Measurements from ENCODE around the gene RPRD2.
A peak's percentile ranks its signal among the peaks of the same experiment; 100 is the strongest.
"Not testable (repeated sequence)": the region's sequence is repeated elsewhere in the genome, so short reads cannot be mapped to it uniquely, and the experiment has no call there.

The RPRD2 gene

DNA sequence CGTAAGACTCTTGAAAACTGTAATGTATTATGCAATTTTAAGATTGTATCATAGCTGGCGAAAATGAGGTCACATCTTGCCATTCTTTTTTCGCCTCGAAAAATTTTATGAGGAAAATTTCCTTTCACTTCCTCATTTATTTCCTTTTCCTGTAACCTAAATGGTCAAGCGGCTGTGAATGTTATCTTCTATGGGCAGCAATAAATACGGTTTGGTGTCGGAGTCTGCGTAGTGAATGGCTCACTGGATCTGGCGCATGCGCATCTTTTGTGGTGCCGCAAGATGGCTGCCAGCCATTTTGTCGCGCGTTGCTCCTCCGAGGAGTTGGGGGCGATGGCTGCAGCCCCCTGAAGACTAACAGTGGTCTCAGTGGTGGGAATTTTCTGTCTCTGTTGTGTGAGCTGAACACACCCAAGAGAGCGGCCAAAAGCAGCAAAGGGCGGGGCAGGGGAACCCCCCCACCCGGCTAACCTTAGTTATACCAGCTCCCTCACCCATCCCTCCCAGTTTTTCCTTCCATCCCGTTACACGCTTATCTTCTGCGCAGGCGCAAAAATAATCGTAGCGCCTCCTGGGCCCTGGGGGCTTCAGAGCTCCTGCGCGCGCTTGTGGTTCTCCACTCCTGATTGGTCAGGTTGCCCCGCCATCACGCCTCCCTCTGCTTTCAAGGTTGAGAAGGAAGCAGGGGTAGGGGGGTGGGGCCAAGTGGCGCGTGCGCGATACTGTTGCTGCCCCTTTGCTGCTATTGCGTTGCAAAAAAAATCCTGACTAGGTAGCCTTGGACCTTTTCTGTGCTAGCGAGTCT, at the start of gene RPRD2:
TSS of gene RPRD2 (plus strand) at position 722 of the 805 bp plus-strand sequence. CDS start 568 bp downstream, outside the sequence.
- DNase-seq = peak; percentile 97

DNA sequence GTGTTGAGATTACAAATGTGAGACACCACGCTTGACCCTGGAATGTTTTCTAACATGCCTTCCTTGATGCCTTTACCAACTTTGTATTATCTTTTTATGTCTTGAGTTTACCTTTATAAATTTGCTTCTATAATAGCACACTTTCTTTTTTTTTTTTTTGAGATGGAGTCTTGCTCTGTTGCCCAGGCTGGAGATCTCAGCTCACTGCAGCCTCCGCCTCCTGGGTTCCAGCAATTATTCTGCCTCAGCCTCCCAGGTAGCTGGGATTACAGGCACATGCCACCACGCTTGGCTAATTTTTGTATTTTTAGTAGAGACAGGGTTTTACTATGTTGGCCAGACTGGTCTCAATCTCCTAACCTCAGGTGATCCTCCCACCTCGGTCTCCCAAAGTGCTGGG, 49.3 kb upstream of the RPRD2 start:
- not testable (repeated sequence) for DNase-seq

- DNase-seq = peak; percentile 6
These were observed 43.3 kb upstream of the RPRD2 start for GRCh38 chr1:150320667-150320978.

GRCh38 chr1:150321826-150322166, 42.2 kb upstream of the RPRD2 start:
- no peak for DNase-seq

GRCh38 chr1:150322310-150322709, 41.6 kb upstream of the RPRD2 start:
- DNase-seq = no peak

GRCh38 chr1:150332651-150333290, 31.2 kb upstream of the RPRD2 start:
- no peak for DNase-seq

DNA sequence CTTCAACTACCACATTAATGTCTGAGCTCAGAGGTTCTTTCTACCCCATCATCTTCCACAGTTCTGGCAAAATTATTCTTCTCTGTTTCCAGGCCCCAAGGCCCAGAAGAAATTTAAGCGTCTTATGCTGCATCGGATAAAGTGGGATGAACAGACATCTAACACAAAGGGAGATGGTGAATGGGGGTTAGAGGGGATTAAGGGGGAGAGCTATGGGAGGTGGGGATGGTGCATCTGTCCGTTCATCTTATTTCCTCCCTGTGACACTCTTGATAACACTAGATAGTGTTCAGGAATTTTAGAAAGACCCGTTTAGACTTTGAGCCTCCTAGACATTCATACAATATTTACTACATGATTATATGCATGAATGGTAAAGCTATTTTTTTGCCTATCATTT, 17.6 kb upstream of the RPRD2 start:
- no peak for DNase-seq

- no peak for DNase-seq
These were observed 11.1 kb upstream of the RPRD2 start for GRCh38 chr1:150352866-150353265.

- peak; percentile 44 for DNase-seq
These were observed 1.1 kb upstream of the RPRD2 start for GRCh38 chr1:150362721-150363425.

DNA sequence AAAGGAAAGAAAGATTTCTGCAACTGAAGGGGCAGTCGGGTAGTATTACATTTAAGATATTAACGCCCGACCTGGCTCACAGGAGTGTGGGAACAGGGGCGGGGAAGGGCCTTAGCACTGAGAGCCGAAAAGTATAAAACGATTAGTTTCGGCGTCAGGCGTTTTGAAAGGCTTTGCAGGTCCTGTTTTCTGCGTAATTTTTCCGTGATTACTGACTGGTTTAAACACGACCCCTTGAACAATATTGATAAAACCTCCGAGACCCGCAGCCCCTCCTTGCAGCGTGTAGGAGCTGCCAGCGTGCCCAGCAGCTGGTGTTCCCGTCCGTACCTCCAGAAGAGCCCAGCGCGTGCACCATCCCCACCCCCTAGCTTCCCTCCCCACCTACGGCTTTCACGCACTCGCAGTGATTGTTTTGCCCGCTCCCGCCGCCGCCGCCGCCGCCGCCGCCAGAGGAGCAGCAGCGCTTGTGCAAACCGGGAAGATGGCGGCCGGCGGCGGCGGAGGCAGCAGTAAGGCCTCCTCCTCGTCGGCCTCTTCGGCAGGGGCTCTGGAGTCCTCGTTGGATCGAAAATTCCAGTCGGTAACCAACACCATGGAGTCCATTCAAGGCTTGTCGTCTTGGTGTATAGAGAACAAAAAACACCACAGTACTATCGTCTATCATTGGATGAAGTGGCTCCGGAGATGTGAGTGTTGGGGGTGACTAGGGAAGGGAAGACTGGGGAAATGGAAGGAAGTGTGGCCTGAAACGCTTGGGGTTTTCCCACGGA, 470 bp downstream of the RPRD2 start:
- peak; percentile 80 for DNase-seq

GRCh38 chr1:150365941-150366340, 2.0 kb downstream of the RPRD2 start:
- DNase-seq = no peak

- no peak for DNase-seq
These were observed 2.7 kb downstream of the RPRD2 start for GRCh38 chr1:150366416-150367296.

DNA sequence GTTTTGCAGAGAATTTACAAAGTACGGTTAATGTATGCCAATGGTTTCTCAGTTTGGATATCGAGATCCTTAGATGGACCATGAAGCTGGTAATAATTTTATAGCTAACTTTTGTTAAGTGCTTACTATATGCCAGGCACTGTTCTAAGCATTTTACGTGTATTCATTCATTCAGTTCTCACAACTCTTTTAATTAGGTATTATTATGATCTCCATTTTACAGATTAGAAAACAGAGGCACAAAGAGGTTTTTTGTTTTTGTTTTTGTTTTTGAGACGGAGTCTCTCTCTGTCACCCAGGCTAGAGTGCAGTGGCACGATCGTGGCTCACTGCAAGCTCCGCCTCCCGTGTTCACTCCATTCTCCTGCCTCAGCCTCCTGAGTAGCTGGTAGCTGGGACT, 7.2 kb downstream of the RPRD2 start:
- DNase-seq = no peak

GRCh38 chr1:150372580-150372979, 8.6 kb downstream of the RPRD2 start:
- no peak for DNase-seq

DNA sequence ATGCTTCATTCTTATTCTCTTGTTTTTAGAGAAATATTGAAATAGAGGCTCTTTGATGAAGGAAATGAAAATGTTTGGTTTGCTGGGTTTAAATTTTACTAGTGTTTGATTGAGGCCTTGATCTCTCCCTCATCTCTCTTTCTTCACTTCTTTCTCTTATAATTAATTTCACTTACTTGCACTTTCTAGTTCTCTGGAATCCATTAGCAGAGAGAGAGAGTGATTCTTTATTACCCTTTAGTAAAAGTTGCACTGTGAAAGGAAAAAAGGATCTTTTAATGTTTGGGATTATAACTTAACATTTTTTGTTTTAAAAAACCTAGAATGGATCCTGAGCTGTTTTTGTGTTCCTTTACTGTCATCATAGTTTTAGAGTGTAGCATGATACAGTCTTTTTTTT, 12.2 kb downstream of the RPRD2 start:
- DNase-seq = no peak

DNA sequence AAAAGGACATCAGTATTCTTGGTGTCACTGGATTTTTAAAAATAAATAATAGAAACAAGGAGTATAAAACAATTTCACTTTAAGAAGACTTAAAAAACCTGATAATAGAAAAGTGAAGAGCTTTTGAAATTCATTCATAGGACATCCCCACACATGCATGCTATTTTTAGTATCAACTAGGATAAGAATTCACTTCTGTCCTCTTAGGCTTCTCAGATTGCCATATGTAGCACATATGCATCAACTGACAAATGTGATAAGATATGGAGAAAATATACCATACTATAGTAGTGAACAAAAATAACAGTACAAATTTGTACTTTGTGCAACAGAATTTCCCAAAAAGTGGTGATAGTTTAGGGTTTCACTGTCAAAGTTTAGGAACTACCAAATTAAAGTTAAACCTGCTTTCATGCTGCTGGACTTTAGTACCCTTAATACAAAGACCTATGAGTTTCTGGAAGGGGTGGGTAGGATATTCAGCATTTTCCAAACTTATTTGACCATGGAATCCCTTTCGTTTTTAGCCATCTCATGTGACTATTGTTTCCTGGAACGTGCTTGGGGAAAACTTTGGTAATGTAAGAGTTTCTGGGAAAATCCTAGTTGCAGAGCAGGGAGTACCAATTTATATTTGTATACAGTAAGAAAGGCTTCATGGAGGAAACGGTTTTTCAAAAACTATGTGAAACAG, 19.8 kb downstream of the RPRD2 start:
- DNase-seq = no peak

- no peak for DNase-seq
These were observed 21.8 kb downstream of the RPRD2 start for GRCh38 chr1:150385537-150386445.

- no peak for DNase-seq
These were observed 22.6 kb downstream of the RPRD2 start for GRCh38 chr1:150386592-150386991.

GRCh38 chr1:150387200-150387599, 23.3 kb downstream of the RPRD2 start:
- DNase-seq = no peak

GRCh38 chr1:150388241-150388640, 24.3 kb downstream of the RPRD2 start:
- DNase-seq = no peak

- DNase-seq = no peak
These were observed 25.7 kb downstream of the RPRD2 start for GRCh38 chr1:150389650-150390049.

Data from stimulated activated CD4-positive, alpha-beta T cell treated with anti-CD3 and anti-CD28 coated beads, Interleukin-4, amount 100 ng/mL, for 1 hour (primary cell).